GM21528 (cell line): ENCODE data around the gene CNTNAP2.

Source experiments
- ATAC-seq: cut with Tn5 transposase; IDR thresholded peaks from one replicate; pipeline ENCODE4 v1.9.1; 2021; ENCODE audit warnings: mild to moderate bottlenecking, moderate library complexity; ENCODE audit not compliant: unreplicated experiment, low FRiP score

The CNTNAP2 gene

DNA sequence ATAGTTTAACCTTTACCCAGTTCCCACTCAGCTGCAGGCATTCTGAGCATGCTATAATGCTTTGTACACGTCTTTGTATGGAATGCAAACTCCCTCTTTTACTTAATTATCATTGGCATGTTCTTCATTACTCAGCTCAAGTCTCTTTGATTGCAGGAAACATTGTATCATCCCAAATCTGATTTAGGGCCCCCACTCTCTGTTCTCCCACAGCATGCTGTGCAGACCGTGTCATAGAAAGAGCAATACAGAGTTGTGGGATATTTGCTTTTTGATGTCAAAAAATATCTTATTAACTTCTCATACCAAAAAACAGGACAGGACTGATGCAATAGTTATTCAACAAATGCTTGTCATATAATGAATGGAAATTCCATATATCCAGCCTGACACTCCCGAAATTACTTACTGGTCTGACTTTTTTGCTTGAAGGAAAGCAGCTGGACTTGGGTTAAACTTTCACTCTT lies 1392.5 kb downstream of the CNTNAP2 start:
- ATAC-seq, result no peak

DNA sequence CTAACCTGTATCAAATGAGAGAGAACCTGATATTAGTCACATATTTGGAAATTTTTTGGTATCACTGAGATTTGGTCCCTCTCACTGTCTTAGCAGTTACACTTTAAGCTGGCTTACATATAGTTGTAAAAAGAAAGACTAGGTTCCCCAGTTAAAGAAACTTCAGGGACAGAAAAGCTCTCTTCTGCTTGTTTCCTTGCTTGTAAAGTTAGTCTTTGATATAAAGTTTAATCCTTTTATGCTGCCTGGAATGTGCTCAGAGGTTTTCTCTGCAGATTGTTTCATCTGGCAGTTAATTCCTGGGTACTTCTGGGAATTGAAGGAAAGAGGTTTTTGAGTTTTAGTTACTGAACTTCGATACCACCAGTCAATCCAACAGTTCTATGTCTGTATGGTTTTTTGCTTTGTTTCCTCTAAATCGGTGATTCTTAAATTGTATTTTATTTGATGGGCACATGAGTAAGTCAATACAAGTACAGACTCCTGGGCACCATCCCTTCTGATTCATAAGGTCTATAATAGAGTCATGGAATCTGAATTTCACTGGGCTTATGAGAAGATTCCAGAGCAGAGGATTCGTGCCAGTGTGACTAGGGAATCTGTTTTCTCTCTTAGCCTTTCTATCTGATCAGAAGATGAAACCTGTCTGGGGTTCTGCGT lies 1393.1 kb downstream of the CNTNAP2 start:
- ATAC-seq, result no peak

GRCh38 chr7:147510201-147510542 lies 1393.6 kb downstream of the CNTNAP2 start:
- no peak for ATAC-seq

GRCh38 chr7:147510923-147511322 lies 1394.3 kb downstream of the CNTNAP2 start:
- ATAC-seq, result no peak

GRCh38 chr7:147513451-147513850 lies 1396.8 kb downstream of the CNTNAP2 start:
- no peak for ATAC-seq

DNA sequence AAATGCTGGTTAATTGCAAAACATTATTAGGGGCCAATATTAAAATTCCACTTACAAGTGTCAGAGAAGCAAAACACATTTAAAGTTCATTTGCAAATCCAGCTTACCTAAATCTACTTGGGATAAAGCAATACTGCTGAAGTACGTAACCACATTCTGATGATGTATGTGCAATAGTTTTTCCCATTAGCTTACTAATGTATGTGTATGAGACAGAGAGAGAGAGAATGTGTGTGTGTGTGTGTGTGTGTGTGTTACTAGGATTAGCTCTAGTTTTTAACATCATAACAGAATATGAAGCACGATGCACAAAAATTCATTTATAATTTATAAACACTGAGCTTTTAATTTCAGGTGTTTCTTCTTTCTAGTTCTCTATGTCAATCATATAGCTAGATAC lies 1399.8 kb downstream of the CNTNAP2 start:
- ATAC-seq, result no peak

- no peak for ATAC-seq
Measured at GRCh38 chr7:147519062-147519461, 1402.5 kb downstream of the CNTNAP2 start.

GRCh38 chr7:147523056-147523455 lies 1406.5 kb downstream of the CNTNAP2 start:
- ATAC-seq, result no peak

- no peak for ATAC-seq
Measured at GRCh38 chr7:147524726-147525250, 1408.2 kb downstream of the CNTNAP2 start.

- no peak for ATAC-seq
Measured at GRCh38 chr7:147525325-147525724, 1408.7 kb downstream of the CNTNAP2 start.

- no peak for ATAC-seq
Measured at GRCh38 chr7:147535701-147536111, 1419.1 kb downstream of the CNTNAP2 start.

DNA sequence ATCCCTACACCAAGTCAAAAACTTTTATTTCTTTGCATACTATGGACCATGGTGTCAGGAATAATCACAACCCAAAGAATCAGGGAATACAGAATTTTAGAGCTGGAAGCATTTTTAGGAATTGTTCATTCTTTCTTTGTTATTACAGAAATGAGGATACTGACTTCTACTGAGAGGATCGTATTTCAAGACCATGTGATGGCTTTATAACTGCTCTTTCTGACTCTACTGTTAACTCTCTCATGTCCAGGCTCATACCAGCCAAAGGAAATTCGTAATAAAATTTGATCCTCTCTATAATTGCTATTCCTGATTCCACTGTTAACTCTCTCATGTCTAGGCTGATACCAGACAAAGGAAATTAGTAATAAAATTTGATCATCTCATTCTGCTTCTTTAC lies 1423.1 kb downstream of the CNTNAP2 start:
- no peak for ATAC-seq

DNA sequence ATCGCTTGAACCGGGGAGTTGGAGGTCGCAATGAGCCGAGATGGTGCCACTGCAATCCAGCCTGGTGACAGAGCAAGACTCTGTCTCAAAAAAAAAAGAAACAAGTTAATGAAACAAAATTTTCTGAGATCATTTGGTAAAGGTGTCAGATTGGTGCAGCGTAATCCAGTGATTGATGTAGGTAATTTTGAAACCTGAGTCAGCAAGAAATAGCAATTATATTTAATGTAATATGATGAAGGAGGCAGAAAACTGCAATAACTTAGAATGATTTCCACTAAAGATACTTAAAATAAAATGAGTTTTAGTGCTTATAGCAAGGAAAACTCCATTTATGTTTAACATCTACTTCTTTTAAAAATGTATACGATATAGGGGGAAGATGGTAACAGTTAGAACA lies 1424.1 kb downstream of the CNTNAP2 start:
- no peak for ATAC-seq

GRCh38 chr7:147541261-147541660 lies 1424.7 kb downstream of the CNTNAP2 start:
- no peak for ATAC-seq

DNA sequence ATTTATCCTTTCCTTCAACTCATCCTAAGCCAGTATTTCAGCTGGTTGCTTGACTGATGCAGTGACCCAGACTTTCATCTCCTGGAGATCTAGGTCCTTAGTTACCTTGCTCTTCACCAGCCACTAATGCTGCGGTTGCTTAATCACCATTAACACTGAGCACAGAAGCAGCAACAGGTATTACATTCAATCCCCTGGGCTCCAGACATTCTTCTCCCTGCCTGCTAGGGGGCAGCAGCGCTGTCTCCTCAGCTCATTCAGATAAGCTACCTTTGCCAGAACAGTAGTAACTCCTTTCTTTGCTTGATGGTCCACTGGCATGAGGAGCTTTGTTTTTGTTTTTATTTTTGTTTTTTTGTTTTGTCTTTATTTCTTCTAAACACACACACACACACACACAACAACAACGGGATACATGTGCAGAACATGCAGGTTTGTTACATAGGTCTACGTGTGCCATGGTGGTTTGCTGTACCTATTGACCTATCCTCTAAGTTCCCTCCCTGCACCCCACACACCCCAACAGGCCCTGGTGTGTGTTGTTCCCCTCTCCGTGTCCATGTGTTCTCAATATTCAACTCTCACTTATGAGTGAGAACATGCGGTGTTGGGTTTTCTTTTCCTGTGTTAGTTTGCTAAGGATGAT lies 1430.8 kb downstream of the CNTNAP2 start:
- ATAC-seq, result no peak

DNA sequence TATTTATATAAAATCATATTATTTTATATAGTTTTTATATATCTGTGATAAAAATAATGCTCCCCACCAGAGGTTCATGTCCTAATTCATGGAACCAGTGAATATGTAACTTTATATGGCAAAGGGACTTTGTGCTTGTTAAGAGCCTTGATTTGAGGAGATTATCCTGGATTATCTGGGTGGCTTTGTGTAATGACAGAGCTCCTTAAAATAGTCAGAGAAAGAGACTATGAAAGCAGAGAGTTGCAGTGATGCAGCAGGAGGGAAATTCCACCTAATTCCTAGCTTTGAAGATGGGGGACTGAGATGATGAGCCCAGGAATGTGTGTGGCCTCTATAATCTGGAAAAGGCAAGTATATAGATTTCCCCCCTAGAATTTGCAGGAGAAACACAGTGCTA lies 1439.7 kb downstream of the CNTNAP2 start:
- no peak for ATAC-seq

DNA sequence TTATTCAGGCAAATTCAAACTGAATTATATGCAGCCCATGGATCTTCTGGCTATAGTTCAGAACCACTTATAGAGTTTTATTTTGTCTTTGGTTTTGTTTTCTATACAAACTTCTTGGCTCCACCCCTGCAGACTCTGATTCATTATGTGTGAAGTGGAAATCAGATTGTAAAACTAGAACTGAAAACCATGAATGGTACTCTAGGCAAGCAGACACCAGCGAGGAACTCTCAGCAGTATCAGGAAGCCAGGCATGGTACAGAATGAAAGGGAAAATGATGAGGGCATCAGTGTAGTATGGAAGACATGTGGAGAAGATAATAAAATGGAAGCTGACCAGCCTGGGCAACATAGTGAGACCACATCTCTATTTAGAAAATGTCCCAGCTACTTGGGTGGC lies 1447.1 kb downstream of the CNTNAP2 start:
- ATAC-seq, result no peak

- ATAC-seq, result no peak
Measured at GRCh38 chr7:147564786-147565476, 1448.3 kb downstream of the CNTNAP2 start.

GRCh38 chr7:147567043-147567442 lies 1450.4 kb downstream of the CNTNAP2 start:
- no peak for ATAC-seq

DNA sequence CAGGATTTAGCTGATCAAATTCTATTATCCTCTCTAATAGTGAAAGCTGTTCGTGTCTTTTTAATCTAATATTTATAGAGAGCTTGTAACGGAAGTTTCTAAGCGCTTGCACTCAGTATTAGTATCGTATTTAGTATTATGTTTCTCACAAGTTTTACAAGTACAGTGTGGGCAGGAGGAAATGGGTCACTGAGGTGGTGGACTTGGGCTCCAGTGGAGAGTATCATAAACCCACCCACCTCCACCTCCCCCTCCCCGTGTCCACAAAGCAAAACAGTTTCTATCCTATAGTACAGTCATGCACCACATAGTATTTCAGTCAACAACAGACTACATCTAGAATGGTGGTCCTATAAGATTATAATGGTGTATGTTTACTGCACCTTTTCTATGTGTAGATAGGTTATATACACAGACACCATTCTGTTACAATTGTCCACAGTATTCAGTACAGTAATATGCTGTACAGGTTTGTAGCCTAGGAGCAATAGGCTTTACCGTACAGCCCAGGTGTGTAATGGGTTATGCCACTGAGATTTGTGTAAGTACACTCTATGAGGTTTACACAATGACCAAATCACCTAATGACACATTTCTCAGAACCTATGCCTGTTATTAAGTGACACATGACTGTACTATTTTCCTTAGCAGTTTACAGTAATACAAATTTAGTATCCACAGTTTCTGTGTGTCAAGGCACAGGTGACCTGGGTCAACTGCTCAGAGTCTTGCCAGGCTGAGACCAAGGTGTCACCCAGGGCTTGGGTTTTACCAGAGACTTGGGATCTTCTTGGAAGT lies 1452.7 kb downstream of the CNTNAP2 start:
- no peak for ATAC-seq

DNA sequence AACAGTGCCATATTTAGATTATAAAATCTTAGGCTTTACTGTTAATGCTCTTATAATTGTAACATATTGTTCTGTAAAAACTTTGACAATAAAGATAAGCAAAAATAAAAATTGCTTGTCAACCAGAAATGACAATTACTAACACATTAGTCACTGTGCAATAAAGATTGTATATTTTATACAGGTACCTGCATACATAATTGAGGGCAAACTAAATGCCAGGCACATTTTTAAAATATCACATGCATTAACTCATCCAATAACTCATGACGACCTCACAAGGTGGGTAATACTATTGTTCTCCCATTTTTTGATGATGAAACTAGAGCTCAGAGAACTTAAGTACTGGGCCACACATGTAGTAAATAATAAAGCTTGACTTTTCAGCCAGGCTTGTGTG lies 1453.8 kb downstream of the CNTNAP2 start:
- ATAC-seq, result no peak
